GM19023 (cell line): ENCODE results near the gene CEP120.
A peak's percentile ranks its signal among the peaks of the same experiment; 100 is the strongest.
"Not testable (repeated sequence)": the region's sequence is repeated elsewhere in the genome, so short reads cannot be mapped to it uniquely, and the experiment has no call there.

Experiments
- ATAC-seq: cut with Tn5 transposase; IDR thresholded peaks from one replicate; pipeline ENCODE4 v1.9.1; 2021; ENCODE audit warnings: mild to moderate bottlenecking, moderate library complexity; ENCODE audit not compliant: unreplicated experiment

CEP120 gene

DNA sequence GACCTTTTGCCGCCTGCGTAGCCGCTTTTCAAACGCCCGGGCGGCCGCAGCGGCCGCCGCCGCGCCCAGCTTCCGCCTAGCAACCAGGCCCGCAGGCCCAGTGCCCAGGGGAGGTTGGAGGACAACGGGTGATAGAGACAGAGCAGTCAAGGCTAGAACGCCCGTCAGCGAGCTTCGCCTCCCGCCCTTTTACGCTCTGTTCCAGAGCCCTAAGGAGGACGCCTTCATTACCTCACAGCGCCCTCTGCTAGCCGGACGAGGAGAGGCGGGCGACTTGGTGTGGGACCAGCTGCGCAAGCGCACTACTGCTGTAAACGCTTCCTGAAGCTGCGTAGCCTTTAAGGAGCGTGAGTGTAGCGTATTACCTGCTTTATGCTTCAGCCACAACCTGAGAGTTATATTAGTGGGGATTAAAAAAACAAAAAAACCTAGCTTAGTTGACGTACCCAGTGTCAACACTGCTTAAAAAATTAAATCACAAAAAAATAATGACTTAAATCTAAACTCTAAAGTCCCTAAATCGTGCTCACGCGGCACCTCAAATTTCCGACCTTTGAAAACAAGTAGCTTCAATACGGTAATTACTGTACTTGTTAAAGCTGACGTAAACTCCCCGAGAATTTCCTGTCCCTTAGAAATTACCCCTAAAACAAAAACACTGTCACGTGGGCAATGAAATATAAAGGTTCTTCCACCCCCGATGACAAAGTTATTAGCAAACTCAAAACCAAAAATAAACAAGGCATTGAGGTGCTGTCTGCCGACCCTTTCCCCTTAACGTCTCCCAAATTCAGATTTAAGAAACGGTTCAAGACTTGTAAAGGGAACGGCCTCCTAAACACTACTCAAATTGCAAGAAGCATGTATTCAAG lies at the start of gene CEP120:
TSS of gene CEP120 (minus strand) at position 126 of the 872 bp plus-strand sequence. CDS start 405 bp downstream, outside the sequence.
- ATAC-seq = peak; percentile 99

DNA sequence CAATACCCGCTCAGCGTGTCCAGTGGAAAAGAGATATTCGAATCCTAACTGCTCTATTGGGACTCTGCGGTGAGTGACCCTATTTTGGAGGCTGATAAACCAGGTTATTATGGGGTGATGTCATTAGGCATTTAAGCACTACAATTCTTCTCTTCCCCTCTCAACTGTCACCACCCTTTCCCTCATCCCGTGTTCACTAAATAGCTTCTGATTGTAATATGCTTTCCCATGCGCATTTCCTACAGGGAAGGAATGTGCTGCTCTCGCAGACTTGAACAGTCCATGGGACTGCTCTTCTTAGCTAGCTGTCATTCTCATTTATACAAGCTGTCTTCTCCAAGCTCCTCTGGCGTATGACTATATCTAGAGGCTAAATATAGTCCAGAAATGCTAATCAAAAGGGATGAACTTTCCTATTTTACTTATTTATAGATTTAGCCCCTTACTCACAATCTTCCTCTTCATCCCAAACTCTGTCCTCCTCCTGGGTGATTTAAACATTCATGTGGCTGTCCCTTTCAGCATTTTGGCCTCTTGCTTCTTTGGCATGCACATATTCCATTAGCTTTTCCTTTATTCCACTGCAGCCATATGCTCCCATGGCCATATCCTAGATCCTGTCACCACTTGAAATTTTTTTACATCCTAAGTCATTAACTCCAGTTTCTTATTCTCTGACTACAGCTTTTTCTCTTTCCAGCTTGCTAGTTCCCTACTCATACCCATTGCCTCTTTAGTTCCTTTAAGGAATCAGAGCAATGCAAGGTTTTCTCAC lies 49.1 kb upstream of the CEP120 start:
- no peak for ATAC-seq

- ATAC-seq = no peak
Observed at GRCh38 chr5:123471385-123471784, 48.2 kb upstream of the CEP120 start.

- ATAC-seq = not testable (repeated sequence)
Observed at GRCh38 chr5:123466839-123467238, 43.6 kb upstream of the CEP120 start.

DNA sequence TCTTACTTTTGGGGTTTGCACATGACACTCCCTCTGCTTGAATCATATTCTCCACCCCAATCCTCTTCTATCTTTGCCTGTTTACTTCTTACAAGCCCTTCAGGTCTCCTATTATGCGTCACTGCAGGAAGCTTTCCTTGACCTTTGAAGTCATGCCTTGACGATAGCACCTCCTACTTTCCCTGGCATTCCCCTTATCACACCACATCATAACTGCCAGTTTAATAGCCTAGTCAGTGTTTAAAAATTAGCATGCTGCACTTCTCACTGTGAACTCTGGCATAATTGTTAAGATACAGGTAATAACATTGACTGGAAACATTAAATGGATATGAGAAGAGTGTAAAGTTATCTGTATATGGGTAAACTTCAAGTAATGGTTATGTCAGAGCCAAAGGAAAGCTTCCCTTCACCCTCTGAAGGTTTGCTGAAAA lies 37.1 kb upstream of the CEP120 start:
- no peak for ATAC-seq

DNA sequence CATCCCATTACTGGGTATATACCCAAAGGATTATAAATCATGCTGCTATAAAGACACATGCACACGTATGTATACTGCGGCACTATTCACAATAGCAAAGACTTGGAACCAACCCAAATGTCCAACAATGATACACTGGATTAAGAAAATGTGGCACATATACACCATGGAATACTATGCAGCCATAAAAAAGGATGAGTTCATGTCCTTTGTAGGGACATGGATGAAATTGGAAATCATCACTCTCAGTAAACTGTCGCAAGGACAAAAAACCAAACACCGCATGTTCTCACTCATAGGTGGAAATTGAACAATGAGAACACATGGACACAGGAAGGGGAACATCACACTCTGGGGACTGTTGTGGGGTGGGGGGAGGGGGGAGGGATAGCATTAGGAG lies 35.8 kb upstream of the CEP120 start:
- ATAC-seq = not testable (repeated sequence)

DNA sequence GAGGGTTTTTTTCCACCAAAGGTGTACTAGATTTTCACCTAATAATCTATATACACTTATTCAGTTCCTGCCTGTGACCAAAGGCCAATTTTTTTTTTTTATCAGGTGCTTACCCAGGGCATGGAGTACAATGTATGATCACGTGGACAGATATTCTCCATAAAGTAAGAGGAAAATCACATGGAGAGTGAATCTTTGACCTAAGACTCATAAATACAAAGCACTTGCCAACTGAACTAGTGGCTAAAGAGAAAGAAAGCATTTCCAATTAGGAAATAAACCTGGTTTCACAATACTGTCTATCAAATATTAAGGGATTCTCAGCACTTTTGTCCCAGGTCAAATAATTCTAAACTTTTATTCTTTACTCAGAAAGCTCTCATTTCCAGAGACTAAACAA lies 33.0 kb upstream of the CEP120 start:
- ATAC-seq = no peak

DNA sequence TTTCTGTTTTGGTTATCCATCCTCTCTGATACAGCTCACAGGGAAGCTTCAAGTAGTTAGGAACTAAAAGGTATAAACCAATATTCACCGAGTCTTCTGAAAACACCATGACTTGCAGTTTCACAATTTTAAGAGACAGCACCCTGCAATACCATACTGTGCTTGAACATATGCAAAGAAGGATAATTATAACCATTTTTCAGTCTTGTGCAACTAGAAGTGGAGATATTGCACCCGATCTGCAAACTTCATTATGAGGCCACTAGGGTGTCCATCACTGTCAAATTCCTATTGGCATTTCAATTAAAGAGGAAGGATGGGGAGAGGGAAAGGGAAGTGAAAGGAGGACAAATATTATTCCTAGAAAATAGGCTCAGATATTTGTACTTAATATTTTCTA lies 32.4 kb upstream of the CEP120 start:
- ATAC-seq = peak; percentile 88

DNA sequence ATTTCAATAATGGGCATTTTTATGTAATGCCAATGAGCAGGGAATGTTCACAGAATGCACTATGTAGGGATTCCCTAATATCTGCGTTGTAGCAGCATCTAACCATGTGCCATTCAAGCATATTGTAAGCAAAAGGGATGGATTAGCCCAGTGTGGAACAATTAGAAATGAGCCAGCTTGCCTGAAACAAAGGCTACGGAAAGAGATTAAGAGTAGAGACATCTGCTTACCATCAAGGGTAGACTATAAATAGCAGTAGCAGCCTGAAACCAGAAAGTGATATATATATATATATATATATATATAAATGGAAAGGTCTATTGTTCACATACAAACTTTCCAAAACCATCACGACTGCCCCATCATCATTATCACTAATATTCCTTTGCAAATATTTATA lies 31.9 kb upstream of the CEP120 start:
- ATAC-seq = peak; percentile 30

DNA sequence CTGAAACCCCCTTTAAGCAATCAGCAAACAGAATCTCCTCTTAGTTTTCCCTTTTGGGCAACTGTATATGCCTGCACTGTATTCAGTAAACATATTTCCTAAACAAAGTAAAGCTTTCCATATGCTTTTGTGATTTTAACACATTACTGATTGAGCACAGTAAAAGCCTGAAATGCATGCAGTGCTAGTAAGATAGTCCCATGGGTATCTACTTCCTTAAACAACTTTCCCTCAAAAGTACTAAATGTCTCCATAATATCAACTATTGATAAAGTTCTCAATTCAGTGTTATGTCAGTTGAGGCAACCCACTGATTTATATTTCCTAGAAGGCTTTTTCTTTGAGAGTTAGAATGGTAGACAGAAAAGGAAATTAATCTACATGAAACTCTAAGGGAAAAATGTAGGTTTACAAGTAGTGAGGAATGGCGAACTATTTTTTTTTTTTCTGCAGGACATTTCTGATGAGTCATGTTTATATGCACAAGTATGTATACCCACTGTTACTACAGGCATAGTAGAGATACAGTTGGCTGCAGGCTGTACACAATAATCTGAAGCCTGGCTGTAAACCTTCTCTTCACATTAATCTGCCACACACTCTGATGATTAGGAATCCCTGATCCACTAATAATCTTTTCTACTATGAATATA lies 31.2 kb upstream of the CEP120 start:
- no peak for ATAC-seq

- ATAC-seq = no peak
Observed at GRCh38 chr5:123452401-123452800, 29.2 kb upstream of the CEP120 start.

DNA sequence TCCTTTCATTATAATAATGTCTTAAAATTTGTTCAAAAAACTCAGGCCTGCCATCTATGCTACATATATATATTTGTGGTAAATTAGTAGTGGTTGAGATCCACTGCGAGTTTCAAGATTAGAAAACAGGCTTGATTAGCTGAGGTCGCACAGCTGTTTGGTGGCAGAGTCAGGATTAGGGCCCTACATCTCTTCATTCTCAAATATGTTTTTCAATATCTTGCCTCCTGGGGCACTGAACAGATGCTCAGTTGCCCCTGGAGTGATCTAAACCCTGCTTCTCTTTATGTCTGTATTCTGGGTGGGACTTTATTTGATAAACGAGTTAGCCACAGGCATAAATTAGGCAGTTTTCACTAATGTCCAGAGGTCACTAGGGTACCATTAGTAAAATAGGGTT lies 27.8 kb upstream of the CEP120 start:
- no peak for ATAC-seq

GRCh38 chr5:123450640-123451039 lies 27.4 kb upstream of the CEP120 start:
- ATAC-seq = no peak

DNA sequence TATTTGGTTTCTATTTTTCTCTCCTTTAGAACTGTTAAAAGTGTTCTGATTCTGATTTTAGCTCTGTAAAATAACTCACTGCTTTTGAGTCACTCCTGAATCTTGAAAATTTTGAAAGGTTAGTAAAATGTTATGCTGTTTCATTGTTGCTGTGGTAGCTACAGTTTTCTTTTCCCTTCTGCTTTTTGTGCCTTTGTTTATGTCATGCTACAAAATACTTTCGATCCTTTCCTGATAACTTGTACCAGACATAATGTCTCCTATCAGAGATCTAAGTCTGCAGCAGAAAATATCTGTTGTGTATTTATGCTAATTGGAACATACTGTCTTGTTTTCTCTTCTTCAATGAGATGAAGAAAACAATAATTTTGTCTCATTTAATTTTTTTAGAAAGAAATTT lies 26.9 kb upstream of the CEP120 start:
- no peak for ATAC-seq

DNA sequence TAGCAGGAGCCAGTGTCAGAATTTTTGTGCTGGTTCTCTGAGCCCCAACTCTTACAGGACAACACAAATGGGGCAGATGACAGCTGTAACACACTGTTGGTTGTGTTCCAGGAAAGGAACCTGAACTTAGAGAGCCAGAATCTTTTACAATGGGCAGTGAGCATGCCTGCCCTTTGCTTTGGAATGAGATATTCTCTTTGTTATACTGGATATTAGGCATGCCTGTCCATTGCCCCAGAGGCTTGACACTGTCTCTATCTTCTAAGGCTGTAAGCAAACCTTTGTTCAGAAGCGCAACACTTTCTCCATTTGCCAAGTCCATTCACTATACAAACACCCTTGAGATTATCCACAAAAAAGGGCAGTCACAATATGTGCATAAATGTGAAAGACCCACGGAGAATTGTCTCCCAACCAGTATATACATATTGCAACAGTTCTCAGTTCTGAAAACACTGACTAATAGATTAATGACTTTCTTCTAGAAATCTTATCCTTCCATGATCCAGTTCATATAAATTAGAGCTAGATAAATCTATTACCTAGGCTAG lies 26.3 kb upstream of the CEP120 start:
- no peak for ATAC-seq

- no peak for ATAC-seq
Observed at GRCh38 chr5:123448743-123449142, 25.5 kb upstream of the CEP120 start.

GRCh38 chr5:123448017-123448617 lies 24.9 kb upstream of the CEP120 start:
- peak; percentile 89 for ATAC-seq

GRCh38 chr5:123444016-123444415 lies 20.8 kb upstream of the CEP120 start:
- ATAC-seq = no peak

- ATAC-seq = peak; percentile 63
Observed at GRCh38 chr5:123441408-123441807, 18.2 kb upstream of the CEP120 start.

DNA sequence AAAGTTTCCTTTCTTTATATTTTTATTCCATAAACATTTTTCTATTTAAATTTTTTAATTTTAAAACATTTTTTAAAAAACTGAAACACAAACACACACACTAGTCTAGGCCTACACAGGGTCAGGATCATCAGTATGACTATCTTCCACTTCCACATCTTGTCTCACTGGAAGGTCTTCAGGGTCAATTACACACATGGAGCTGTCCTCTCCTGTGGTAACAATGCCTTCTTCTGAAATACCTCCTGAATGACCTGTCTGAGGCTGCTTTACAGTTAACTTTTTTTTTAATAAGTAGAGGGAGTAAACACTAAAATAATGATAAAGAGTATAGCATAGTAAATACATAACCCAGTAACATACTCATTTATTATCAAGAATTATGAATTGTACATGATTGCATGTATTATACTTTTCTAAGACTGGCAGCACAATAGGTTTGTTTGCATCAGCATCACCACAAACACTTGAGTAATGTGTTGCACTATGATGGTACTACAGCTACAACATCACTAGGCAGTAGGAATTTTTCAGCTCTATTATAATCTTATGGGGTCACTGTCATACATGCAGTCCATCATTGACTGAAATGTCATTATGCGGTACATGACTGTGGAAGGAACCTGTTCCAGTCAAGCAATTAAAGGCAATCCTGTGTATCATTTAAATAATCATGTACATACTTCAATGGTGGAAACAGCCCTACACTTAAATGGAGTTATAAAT lies 17.4 kb upstream of the CEP120 start:
- ATAC-seq = no peak
